ENCODE measurements around the gene CABCOCO1. TPM values are rescaled to one million over a fixed set of nuclear protein-coding genes. Genes with fewer than 3 reads are reported as not detected.

Gene CABCOCO1
- total and polyA plus RNA-seq, 9 of the 15 experiments (the other 6 are each of a cell fraction or from before 2014, with no cell fraction given) = 0.04 TPM; not detected in 8

DNA sequence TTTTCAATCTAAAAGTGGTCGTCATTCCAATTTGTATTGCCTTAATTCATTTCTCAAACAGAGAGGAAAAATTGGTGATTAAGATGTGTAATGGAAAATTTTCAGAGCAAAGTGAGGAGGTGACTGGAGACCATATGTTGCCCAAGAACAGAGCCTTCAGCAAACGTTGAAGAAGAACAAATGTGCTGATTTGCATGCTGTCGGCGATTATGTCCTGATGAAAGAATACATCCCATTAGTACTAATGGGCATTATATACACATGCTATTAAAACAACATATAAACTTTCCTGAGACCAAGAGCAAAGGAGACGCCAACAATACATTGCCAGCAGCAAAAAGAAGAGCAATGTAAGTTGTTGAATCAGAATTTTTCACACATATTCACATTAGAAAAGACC, 138.8 kb downstream of the CABCOCO1 start:
- no peak for FAIRE-seq
- TF ChIP-seq, protein P1, sequence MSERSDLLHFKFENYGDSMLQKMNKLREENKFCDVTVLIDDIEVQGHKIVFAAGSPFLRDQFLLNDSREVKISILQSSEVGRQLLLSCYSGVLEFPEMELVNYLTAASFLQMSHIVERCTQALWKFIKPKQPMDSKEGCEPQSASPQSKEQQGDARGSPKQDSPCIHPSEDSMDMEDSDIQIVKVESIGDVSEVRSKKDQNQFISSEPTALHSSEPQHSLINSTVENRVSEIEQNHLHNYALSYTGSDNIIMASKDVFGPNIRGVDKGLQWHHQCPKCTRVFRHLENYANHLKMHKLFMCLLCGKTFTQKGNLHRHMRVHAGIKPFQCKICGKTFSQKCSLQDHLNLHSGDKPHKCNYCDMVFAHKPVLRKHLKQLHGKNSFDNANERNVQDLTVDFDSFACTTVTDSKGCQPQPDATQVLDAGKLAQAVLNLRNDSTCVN (CRISPR knock-in tag; IDR thresholded peaks at IDR 0.05) = no peak
- TF ChIP-seq, protein P2, sequence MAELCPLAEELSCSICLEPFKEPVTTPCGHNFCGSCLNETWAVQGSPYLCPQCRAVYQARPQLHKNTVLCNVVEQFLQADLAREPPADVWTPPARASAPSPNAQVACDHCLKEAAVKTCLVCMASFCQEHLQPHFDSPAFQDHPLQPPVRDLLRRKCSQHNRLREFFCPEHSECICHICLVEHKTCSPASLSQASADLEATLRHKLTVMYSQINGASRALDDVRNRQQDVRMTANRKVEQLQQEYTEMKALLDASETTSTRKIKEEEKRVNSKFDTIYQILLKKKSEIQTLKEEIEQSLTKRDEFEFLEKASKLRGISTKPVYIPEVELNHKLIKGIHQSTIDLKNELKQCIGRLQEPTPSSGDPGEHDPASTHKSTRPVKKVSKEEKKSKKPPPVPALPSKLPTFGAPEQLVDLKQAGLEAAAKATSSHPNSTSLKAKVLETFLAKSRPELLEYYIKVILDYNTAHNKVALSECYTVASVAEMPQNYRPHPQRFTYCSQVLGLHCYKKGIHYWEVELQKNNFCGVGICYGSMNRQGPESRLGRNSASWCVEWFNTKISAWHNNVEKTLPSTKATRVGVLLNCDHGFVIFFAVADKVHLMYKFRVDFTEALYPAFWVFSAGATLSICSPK (IDR thresholded peaks at IDR 0.05; ENCODE audit: borderline replicate concordance) = no peak
- TF ChIP-seq ZNF644 (tag; IDR thresholded peaks at IDR 0.05; ENCODE audit: low read depth) (no peak), PHB2 (IDR thresholded peaks at IDR 0.05; ENCODE audit: low read depth) (no peak), SMAD4 (CRISPR knock-in tag; conservative IDR thresholded peaks at IDR 0.05) (no peak), RAD21 (CRISPR knock-in tag; conservative IDR thresholded peaks at IDR 0.05 in 1 of 2, IDR thresholded peaks at IDR 0.05 in 1 of 2) (no peak), HLTF (IDR thresholded peaks at IDR 0.05) (no peak), ZNF311 (CRISPR knock-in tag; IDR thresholded peaks at IDR 0.05) (no peak), ZNF584 (CRISPR knock-in tag; IDR thresholded peaks at IDR 0.05; ENCODE audit: low read depth) (no peak)
- TF ChIP-seq, protein P3, sequence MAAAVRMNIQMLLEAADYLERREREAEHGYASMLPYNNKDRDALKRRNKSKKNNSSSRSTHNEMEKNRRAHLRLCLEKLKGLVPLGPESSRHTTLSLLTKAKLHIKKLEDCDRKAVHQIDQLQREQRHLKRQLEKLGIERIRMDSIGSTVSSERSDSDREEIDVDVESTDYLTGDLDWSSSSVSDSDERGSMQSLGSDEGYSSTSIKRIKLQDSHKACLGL (CRISPR knock-in tag; IDR thresholded peaks at IDR 0.05; ENCODE audit: borderline replicate concordance, poor library complexity, severe bottlenecking) = no peak
- TF ChIP-seq, protein P4, sequence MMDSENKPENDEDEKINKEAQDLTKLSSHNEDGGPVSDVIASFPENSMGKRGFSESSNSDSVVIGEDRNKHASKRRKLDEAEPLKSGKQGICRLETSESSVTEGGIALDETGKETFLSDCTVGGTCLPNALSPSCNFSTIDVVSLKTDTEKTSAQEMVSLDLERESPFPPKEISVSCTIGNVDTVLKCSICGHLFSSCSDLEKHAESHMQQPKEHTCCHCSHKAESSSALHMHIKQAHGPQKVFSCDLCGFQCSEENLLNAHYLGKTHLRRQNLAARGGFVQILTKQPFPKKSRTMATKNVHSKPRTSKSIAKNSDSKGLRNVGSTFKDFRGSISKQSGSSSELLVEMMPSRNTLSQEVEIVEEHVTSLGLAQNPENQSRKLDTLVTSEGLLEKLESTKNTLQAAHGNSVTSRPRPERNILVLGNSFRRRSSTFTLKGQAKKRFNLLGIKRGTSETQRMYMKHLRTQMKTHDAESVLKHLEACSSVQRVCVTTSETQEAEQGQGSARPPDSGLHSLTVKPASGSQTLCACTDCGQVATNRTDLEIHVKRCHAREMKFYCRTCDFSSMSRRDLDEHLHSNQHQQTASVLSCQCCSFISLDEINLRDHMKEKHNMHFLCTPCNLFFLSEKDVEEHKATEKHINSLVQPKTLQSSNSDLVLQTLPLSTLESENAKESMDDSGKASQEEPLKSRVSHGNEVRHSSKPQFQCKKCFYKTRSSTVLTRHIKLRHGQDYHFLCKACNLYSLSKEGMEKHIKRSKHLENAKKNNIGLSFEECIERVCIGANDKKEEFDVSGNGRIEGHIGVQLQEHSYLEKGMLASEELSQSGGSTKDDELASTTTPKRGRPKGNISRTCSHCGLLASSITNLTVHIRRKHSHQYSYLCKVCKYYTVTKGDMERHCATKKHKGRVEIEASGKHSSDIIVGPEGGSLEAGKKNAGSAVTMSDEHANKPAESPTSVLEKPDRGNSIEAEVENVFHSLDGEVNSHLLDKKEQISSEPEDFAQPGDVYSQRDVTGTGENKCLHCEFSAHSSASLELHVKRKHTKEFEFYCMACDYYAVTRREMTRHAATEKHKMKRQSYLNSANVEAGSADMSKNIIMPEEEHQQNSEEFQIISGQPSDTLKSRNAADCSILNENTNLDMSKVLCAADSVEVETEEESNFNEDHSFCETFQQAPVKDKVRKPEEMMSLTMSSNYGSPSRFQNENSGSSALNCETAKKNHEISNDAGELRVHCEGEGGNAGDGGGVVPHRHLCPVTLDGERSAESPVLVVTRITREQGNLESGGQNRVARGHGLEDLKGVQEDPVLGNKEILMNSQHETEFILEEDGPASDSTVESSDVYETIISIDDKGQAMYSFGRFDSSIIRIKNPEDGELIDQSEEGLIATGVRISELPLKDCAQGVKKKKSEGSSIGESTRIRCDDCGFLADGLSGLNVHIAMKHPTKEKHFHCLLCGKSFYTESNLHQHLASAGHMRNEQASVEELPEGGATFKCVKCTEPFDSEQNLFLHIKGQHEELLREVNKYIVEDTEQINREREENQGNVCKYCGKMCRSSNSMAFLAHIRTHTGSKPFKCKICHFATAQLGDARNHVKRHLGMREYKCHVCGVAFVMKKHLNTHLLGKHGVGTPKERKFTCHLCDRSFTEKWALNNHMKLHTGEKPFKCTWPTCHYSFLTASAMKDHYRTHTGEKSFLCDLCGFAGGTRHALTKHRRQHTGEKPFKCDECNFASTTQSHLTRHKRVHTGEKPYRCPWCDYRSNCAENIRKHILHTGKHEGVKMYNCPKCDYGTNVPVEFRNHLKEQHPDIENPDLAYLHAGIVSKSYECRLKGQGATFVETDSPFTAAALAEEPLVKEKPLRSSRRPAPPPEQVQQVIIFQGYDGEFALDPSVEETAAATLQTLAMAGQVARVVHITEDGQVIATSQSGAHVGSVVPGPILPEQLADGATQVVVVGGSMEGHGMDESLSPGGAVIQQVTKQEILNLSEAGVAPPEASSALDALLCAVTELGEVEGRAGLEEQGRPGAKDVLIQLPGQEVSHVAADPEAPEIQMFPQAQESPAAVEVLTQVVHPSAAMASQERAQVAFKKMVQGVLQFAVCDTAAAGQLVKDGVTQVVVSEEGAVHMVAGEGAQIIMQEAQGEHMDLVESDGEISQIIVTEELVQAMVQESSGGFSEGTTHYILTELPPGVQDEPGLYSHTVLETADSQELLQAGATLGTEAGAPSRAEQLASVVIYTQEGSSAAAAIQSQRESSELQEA (IDR thresholded peaks at IDR 0.05; ENCODE audit: low read depth) = no peak

More for the DNA sequence above, 138.8 kb downstream of the CABCOCO1 start:
- no peak overlapping the region for H3K4me2 ChIP-seq (ENCODE audit: insufficient read depth, low read length)
- ChIA-PET POLR2A (no interaction called here), CTCF (ENCODE audit: low intra/inter-chr PET ratio) (no interaction called here)
- no peak overlapping the region for H3K4me3 ChIP-seq
- no peaks in the 10 kb centered on the region for H3K9me3 ChIP-seq (replicated peaks; ENCODE audit: control insufficient read depth, insufficient read depth, low read depth, low read length)
- no peaks in the 10 kb centered on the region for H3K9me1 ChIP-seq (ENCODE audit: control insufficient read depth, insufficient read depth, low read length)
- ATAC-seq = no peak
- H3K36me3 ChIP-seq (ENCODE audit: control insufficient read depth, insufficient read depth, low read length) = no peaks in the 10 kb centered on the region; the same call in 2 of the 3 replicates
- in situ Hi-C loops (cut with MboI) (no loop called here), intact Hi-C loops (cut with micrococcal nuclease) (no loop called here)
- H3K79me2 ChIP-seq (ENCODE audit: control insufficient read depth, insufficient read depth, low read length) = no peaks in the 10 kb centered on the region
- H2AFZ ChIP-seq (ENCODE audit: low read depth, low read length) = no peak overlapping the region
- H3K4me1 ChIP-seq (replicated peaks in 1 of 2; ENCODE audit: control insufficient read depth in 2 of 2, insufficient read depth in 2 of 2, low read length in 2 of 2) = peaks cover 0 to 8% of the 10 kb centered on the region in 2 experiments; a peak in 4 of 5 replicates
- H3K27ac ChIP-seq (ENCODE audit: extremely low read depth, low read depth, low read length) = no peak overlapping the region
- DNase-seq (ENCODE audit: extremely low read depth in 1 of 4, low spot score in 3 of 4) = no peak
- H3K9ac ChIP-seq (ENCODE audit: insufficient read depth in 1 of 2, low read depth in 2 of 2, low read length in 2 of 2) = no peak overlapping the region
- no peaks in the 10 kb centered on the region for H4K20me1 ChIP-seq (replicated peaks; ENCODE audit: control insufficient read depth, insufficient read depth, low read length)
- 72% methylated on average over 5 of the region's 5 CpGs for WGBS (ENCODE audit: insufficient coverage, low coverage, missing lambda C conversion rate)
- H3K27me3 ChIP-seq (ENCODE audit: control insufficient read depth in 2 of 2, insufficient read depth in 2 of 2, low read length in 2 of 2) = no peaks in the 10 kb centered on the region
- BruUV-seq (replicated peaks) = no TSS peak

All from K562 (cell line).